Adrenal gland (tissue), 12 donors: ENCODE data around the gene NOC2L. TPM values are rescaled to one million over a fixed set of nuclear protein-coding genes. Genes with fewer than 3 reads are reported as not detected.
"Not testable (repeated sequence)": the region's sequence is repeated elsewhere in the genome, so short reads cannot be mapped to it uniquely, and the experiment has no call there.

Experiments used
- DNase-seq, 7 donors: peaks; one replicate each; pipeline ENCODE4 v3.0.0-alpha.2; 2019 to 2020
- H3K27ac ChIP-seq, 5 donors: fragments of 200-600 bp; sonication (generic) in 4 of 5; 1 replicate in 3 of 5; 2 replicates in 2 of 5; pipeline versions ENCODE4 v1.5.1 to v1.8.0; 2016 to 2020; ENCODE audit warnings: mild to moderate bottlenecking in 1 of 5
- H3K27me3 ChIP-seq: fragments of 200-600 bp; 2 replicates; pipeline ENCODE4 v1.8.0; 2021
- H3K36me3 ChIP-seq, 2 donors: fragments of 200-600 bp; replicated peaks in 1 of 2; 1 replicate in 1 of 2; 2 replicates in 1 of 2; pipeline versions ENCODE4 v1.5.1 to v1.8.0; 2018 to 2022
- H3K4me1 ChIP-seq, 2 donors: fragments of 200-600 bp; replicated peaks in 1 of 2; 1 replicate in 1 of 2; 2 replicates in 1 of 2; pipeline versions ENCODE4 v1.5.1 to v1.8.0; 2018 to 2021
- H3K4me3 ChIP-seq, 4 donors: fragments of 200-600 bp; sonication (generic) in 3 of 4; one replicate each; pipeline ENCODE4 v1.5.1; 2016 to 2018
- H3K9me3 ChIP-seq, 3 donors: fragments of 200-600 bp; sonication (generic) in 1 of 3; replicated peaks in 1 of 3; 1 replicate in 2 of 3; 2 replicates in 1 of 3; pipeline versions ENCODE4 v1.5.1 to v1.8.0; 2016 to 2021
- CTCF ChIP-seq, 6 experiments: fragments of 450-650 bp in 4 of 6; fragments of 200-600 bp in 2 of 6; sonication (generic) in 1 of 6; IDR thresholded peaks; 1 replicate in 5 of 6; 2 replicates in 1 of 6; pipeline versions ENCODE4 v1.5.1 to v1.8.0; 2016 to 2021; ENCODE audit warnings: antibody characterized with exemption in 6 of 6, mild to moderate bottlenecking in 2 of 6, moderate library complexity in 1 of 6
- POLR2A ChIP-seq, 2 donors: fragments of 450-650 bp; IDR thresholded peaks; one replicate each; pipeline ENCODE4 v1.6.1; 2017; ENCODE audit warnings: antibody characterized with exemption in 2 of 2, mild to moderate bottlenecking in 2 of 2, moderate library complexity in 1 of 2
- WGBS, 4 donors: extraction: QIAGEN DNeasy Blood & Tissue Kit in 2 of 4; methylation state at CpG; one replicate each; pipeline versions ENCODE4 v1.1.5 to v1.1.7; 2013 to 2017; 5-methylcytosine and 5-hydroxymethylcytosine counted together
- intact Hi-C, 2 donors: fragments of 100-400 bp; cut with DNase I; formaldehyde crosslinking; loops; one replicate each; pipeline versions ENCODE4 v1.14.1 to v1.15.0; 2022 to 2023
- polyA plus RNA-seq, 3 donors: library from polyadenylated mRNA; stranded (reverse); fragments of 200-250 nt in 2 of 3; fragments of 350-450 nt in 1 of 3; fragmentation: Illumina TruSeq in 1 of 3; extraction: RNeasy Lipid Tissue Mini Kit (QIAGEN cat#74804) in 1 of 3; gene quantifications; one replicate each; pipeline ENCODE4 v1.2.3, GENCODE V29; 2013 to 2014
- total RNA-seq, 9 donors: library from RNA; depleted of rRNA in 4 of 9; stranded (reverse); fragments of >200 nt in 4 of 9; fragments of 120-200 nt in 1 of 9; fragmentation: NEBNext Ultra II Directional in 1 of 9; extraction: Animal tissue kit (Norgen Biotek cat#: 25700) in 1 of 9; gene quantifications; one replicate each; pipeline versions ENCODE4 v1.1.0 to v1.2.4, GENCODE V29; 2013 to 2023
- donor health status: healthy with polysubstance abuse.
- donor health status: Bipolar disorder and iron deficiency.
- donor health status: DM: yes; HTN: yes; CAD: no.
- donor health status: DM: no; HTN: no; CAD: no.
- donor health status: DM: no; HTN: no; CAD: no.
- donor health status: DM: yes; HTN: yes; CAD: no.

The NOC2L gene
- total and polyA plus RNA-seq, 12 donors, result 22.4 to 97.7 (median 43.6) TPM

DNA sequence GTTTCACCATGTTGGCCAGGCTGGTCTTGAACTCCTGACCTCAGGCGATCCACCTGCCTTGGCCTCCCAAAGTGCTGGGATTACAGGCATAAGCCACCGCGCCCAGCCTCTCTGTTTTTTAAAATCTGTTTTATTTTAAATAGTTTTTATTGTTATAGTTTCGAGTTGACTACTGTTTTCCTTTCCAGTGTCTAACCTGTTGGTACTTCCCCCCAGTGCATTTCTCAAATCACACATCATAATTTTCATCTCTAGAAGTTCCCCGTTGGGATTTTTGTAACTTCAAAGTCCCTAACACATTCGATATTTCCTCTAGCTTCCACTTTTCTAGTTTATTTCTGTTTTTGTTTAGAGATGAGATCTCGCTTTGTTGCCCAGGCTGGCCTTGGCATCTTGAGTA, 33.3 kb upstream of the NOC2L start:
- DNase-seq, result no peak
- Histone ChIP-seq H3K36me3 (no peaks in the 10 kb centered on the region), H3K27me3 (peaks cover 9% of the 10 kb centered on the region), H3K4me1 (no peaks in the 10 kb centered on the region), H3K27ac (no peak overlapping the region), H3K4me3 (no peak overlapping the region), H3K9me3 (no peaks in the 10 kb centered on the region)
- 82 to 88% (median 85%) methylated on average over 7 of the region's 7 CpGs for WGBS, 4 donors
- no peak for TF ChIP-seq CTCF (IDR thresholded peaks at IDR 0.05)
- no peak for TF ChIP-seq POLR2A (IDR thresholded peaks at IDR 0.05)
- intact Hi-C loops, result no loop called here

GRCh38 chr1:991895-992294, 32.8 kb upstream of the NOC2L start:
- WGBS, 4 donors, result 92 to 96% (median 94%) methylated on average over 10 of the region's 10 CpGs
- DNase-seq, result no peak
- Histone ChIP-seq H3K9me3 (no peaks in the 10 kb centered on the region), H3K27me3 (peaks cover 5% of the 10 kb centered on the region), H3K36me3 (no peaks in the 10 kb centered on the region), H3K27ac (no peak overlapping the region), H3K4me3 (no peak overlapping the region), H3K4me1 (no peaks in the 10 kb centered on the region)
- no peak for TF ChIP-seq POLR2A (IDR thresholded peaks at IDR 0.05)
- no peak for TF ChIP-seq CTCF (IDR thresholded peaks at IDR 0.05)
- intact Hi-C loops, result no loop called here

DNA sequence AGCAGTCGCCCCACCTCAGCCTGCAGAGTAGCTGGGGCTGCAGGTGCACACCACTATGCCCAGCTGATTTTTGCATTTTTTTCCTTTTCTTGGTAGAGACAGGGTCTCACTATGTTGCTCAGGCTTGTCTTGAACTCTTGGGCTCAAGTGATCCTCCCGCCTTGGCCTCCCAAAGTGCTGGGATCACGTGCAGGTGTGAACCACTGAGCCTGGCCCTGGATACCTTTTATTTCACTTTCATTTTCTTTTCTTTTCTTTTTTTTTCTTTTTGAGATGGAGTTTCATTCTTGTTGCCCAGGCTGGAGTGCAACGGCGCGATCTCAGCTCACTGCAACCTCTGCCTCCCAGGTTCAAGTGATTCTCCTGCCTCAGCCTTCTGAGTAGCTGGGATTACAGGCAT, 32.2 kb upstream of the NOC2L start:
- H3K4me3 ChIP-seq, H3K27me3 ChIP-seq, DNase-seq, intact Hi-C loops, H3K4me1 ChIP-seq, H3K27ac ChIP-seq, H3K9me3 ChIP-seq, H3K36me3 ChIP-seq: not testable (repeated sequence)
- 83 to 95% (median 87%) methylated on average over 6 of the region's 6 CpGs for whole genome bisulfite sequencing, 4 donors

DNA sequence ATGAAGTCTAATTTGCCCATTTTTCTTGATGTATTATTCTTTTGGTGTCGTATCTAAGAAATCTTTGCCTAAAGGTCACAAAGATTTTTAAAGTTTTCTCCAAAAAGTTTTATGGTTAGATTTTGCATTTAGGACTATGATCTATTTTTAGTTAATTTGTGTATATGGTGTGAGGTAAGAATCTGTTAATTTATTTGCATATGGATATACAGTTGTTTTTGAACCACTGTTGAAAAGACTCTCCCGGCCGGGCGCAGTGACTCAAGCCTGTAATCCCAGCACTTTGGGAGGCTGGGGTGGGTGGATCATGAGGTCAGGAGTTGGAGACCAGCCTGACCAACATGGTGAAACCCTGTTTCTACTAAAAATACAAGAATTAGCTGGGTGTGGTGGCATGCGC, 29.0 kb upstream of the NOC2L start:
- not testable (repeated sequence) for H3K4me3 ChIP-seq
- 75 to 85% (median 83%) methylated on average over 5 of the region's 5 CpGs for WGBS, 4 donors

GRCh38 chr1:985126-985525, 26.1 kb upstream of the NOC2L start:
- Histone ChIP-seq H3K27ac (no peak overlapping the region), H3K36me3 (no peaks in the 10 kb centered on the region), H3K27me3 (peaks cover 25% of the 10 kb centered on the region), H3K4me3 (no peak overlapping the region), H3K9me3 (no peaks in the 10 kb centered on the region), H3K4me1 (no peaks in the 10 kb centered on the region)
- WGBS, 4 donors, result 65 to 70% (median 69%) methylated on average over 13 of the region's 13 CpGs
- intact Hi-C loops, result loop anchor here (2.0 to 10.0 kb wide), 2 partner anchors 78 to 310 kb away; no protein-coding TSS in a partner anchor
- no peak for DNase-seq
- TF ChIP-seq POLR2A (IDR thresholded peaks at IDR 0.05) (no peak), CTCF (IDR thresholded peaks at IDR 0.05) (no peak)

More for the DNA sequence above, 29.0 kb upstream of the NOC2L start:
- not testable (repeated sequence) for H3K4me1 ChIP-seq, H3K27me3 ChIP-seq, DNase-seq, H3K36me3 ChIP-seq, H3K9me3 ChIP-seq, H3K27ac ChIP-seq
- intact Hi-C loops, result loop anchor here in 1 of 2 donors (10.0 kb wide), 1 partner anchor 307 kb away; no protein-coding TSS in a partner anchor
